Vagina (tissue), 2 donors: ENCODE results near the gene SUPT3H. TPM values are rescaled to one million over a fixed set of nuclear protein-coding genes. Genes with fewer than 3 reads are reported as not detected.

Experiments
- DNase-seq, 2 donors: peaks; one replicate each; pipeline ENCODE4 v3.0.0-alpha.2; 2017; ENCODE audit errors: extremely low spot score in 2 of 2
- H3K27ac ChIP-seq: fragments of 200-600 bp; sonication (generic); one replicate; pipeline ENCODE4 v1.5.1; 2019
- H3K27me3 ChIP-seq: fragments of 200-600 bp; sonication (generic); one replicate; pipeline ENCODE4 v1.5.1; 2019
- H3K36me3 ChIP-seq, 2 donors: fragments of 200-600 bp; sonication (generic); one replicate each; pipeline ENCODE4 v1.5.1; 2017 to 2019
- H3K4me1 ChIP-seq: fragments of 200-600 bp; sonication (generic); one replicate; pipeline ENCODE4 v1.5.1; 2019
- H3K4me3 ChIP-seq, 2 donors: fragments of 200-600 bp; sonication (generic); 1 replicate in 1 of 2; 2 replicates in 1 of 2; pipeline ENCODE4 v1.5.1; 2016 to 2019
- H3K9me3 ChIP-seq: fragments of 200-600 bp; sonication (generic); one replicate; pipeline ENCODE4 v1.5.1; 2019
- POLR2A ChIP-seq, 2 donors: fragments of 450-650 bp; IDR thresholded peaks; one replicate each; pipeline ENCODE4 v1.6.1; 2017; ENCODE audit warnings: antibody characterized with exemption in 2 of 2, mild to moderate bottlenecking in 2 of 2, moderate library complexity in 2 of 2
- POLR2AphosphoS5 ChIP-seq, 2 donors: sonication (generic); formaldehyde crosslinking; IDR thresholded peaks; one replicate each; pipeline ENCODE4 v1.9.0; 2017; ENCODE audit warnings: antibody characterized with exemption in 2 of 2, mild to moderate bottlenecking in 2 of 2, low read depth in 1 of 2; ENCODE audit not compliant: insufficient read depth in 1 of 2
- intact Hi-C: fragments of 100-400 bp; cut with DNase I; formaldehyde crosslinking; loops from one replicate; pipeline ENCODE4 v1.15.1; 2023
- total RNA-seq: library from RNA; depleted of rRNA; stranded (reverse); fragments of >200 nt; gene quantifications from one replicate; pipeline ENCODE4 v1.2.3, GENCODE V29; 2016
- TF ChIP-seq, protein P1 (sequence below), 3 experiments: fragments of 450-650 bp in 2 of 3; fragments of 200-600 bp in 1 of 3; sonication (generic) in 1 of 3; IDR thresholded peaks; one replicate each; pipeline ENCODE4 v1.5.1; 2017 to 2019; ENCODE audit warnings: antibody characterized with exemption in 3 of 3, mild to moderate bottlenecking in 2 of 3, moderate library complexity in 2 of 3

The SUPT3H gene
- total RNA-seq, 1 donor from 2014 or later = 4.2 TPM

DNA sequence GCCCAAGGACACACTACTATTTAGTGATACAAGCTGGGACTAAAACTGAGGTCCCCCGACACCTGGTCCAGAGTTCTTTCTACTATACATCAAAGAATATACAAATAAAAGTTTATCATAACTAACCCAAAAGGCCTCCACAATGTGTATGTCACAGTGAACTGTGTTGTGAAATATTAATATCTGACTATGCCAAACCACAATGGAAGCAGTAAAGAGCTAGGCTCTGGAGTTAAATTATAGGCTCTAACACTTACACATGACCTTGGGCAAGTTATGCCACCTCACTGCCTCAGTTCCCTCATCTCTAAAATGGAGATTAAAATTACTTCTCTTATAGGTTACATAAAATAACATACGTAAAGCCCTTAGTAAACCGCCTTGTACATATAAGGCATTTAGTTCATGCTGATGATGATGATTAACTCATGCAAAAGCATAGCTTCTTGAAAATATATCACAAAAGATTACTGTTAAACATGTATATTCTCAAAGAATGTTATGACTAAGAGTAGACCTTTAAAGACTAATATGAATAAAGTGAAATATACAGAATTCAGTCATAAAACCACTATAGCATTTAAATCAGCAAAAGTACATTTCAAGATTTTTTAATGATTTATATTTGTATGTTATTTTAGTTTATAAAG, 5.7 kb downstream of the SUPT3H start:
- no peak overlapping the region for H3K27ac ChIP-seq
- intact Hi-C loops = no loop called here
- no peaks in the 10 kb centered on the region for H3K36me3 ChIP-seq
- H3K4me3 ChIP-seq = no peak overlapping the region
- TF ChIP-seq, protein P1, sequence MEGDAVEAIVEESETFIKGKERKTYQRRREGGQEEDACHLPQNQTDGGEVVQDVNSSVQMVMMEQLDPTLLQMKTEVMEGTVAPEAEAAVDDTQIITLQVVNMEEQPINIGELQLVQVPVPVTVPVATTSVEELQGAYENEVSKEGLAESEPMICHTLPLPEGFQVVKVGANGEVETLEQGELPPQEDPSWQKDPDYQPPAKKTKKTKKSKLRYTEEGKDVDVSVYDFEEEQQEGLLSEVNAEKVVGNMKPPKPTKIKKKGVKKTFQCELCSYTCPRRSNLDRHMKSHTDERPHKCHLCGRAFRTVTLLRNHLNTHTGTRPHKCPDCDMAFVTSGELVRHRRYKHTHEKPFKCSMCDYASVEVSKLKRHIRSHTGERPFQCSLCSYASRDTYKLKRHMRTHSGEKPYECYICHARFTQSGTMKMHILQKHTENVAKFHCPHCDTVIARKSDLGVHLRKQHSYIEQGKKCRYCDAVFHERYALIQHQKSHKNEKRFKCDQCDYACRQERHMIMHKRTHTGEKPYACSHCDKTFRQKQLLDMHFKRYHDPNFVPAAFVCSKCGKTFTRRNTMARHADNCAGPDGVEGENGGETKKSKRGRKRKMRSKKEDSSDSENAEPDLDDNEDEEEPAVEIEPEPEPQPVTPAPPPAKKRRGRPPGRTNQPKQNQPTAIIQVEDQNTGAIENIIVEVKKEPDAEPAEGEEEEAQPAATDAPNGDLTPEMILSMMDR (IDR thresholded peaks at IDR 0.05) = no peak
- no peak for TF ChIP-seq POLR2A (IDR thresholded peaks at IDR 0.05)
- TF ChIP-seq POLR2AphosphoS5 (IDR thresholded peaks at IDR 0.05; ENCODE audit: insufficient read depth in 1 of 2, low read depth in 1 of 2) = no peak
- no peaks in the 10 kb centered on the region for H3K27me3 ChIP-seq
- H3K4me1 ChIP-seq = peaks cover 7% of the 10 kb centered on the region
- no peaks in the 10 kb centered on the region for H3K9me3 ChIP-seq
- DNase-seq = no peak

DNA sequence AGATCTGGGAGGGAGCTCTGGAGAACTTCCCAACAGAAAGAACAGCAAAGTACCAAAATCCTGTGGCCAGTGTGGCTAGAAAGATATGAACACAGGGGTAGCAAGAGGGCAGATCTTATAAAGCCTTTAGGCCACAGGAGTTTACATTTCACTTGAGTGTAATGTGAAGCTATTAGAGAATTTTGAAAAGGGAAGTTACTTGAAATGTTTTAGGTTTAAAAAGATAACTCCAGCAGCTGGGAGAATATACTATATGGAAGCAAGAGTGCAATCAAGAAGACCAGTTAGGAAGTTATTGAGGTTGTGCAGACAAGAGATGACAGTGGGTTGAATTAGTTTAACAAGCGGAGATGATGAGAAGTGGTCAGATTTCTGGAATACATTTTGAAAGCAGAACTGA, 7.9 kb downstream of the SUPT3H start:
- Histone ChIP-seq H3K4me1 (no peaks in the 10 kb centered on the region), H3K27me3 (no peaks in the 10 kb centered on the region), H3K9me3 (no peaks in the 10 kb centered on the region), H3K4me3 (no peak overlapping the region), H3K36me3 (no peaks in the 10 kb centered on the region), H3K27ac (no peak overlapping the region)
- DNase-seq = no peak
- intact Hi-C loops = no loop called here
- TF ChIP-seq POLR2AphosphoS5 (IDR thresholded peaks at IDR 0.05; ENCODE audit: insufficient read depth in 1 of 2, low read depth in 1 of 2) (no peak), POLR2A (IDR thresholded peaks at IDR 0.05) (no peak)
- TF ChIP-seq, protein P1 (IDR thresholded peaks at IDR 0.05) = no peak

DNA sequence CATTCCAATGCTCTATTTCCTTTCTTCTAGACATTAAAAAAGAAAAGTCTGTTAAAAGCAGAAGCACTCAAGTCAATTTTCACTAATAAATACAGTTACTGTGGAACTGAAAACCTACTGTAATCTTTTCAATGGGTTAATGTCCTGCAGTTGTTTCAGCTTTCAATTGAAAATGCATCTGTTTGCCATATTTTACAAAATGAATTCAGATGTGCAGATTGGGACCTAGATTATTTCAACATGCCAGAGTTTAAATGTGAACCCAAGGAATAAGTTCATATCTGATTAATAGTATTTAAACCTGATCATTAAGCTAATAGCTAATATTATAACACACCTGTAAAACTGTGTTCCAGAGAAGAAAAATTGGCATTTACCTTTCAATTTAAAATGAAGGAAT, 9.7 kb downstream of the SUPT3H start:
- Histone ChIP-seq H3K27ac (no peak overlapping the region), H3K36me3 (no peaks in the 10 kb centered on the region), H3K4me1 (no peaks in the 10 kb centered on the region), H3K27me3 (no peaks in the 10 kb centered on the region), H3K9me3 (no peaks in the 10 kb centered on the region), H3K4me3 (no peak overlapping the region)
- no peak for DNase-seq
- TF ChIP-seq POLR2A (IDR thresholded peaks at IDR 0.05) = no peak
- TF ChIP-seq POLR2AphosphoS5 (IDR thresholded peaks at IDR 0.05; ENCODE audit: insufficient read depth in 1 of 2, low read depth in 1 of 2) = no peak
- TF ChIP-seq, protein P1 (IDR thresholded peaks at IDR 0.05) = no peak
- intact Hi-C loops = no loop called here

DNA sequence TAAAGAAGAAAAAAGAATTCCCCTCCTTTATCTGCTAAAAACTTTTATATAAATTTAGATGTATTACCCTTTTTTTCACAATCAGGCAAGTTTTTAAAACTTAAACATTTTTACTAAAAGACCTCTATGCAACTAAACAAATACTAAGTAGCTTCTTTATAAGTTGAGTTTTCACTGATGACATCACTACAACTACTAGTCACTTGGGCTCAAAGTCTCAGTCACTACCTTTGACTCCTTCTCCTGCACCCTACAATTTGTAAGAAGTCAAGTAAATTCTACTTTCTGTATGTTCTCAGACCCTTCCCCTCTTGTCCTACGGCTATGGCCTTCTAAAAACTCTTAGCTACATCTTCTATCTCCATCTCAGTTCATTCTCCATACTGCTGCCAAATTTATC, 11.2 kb downstream of the SUPT3H start:
- DNase-seq = no peak
- Histone ChIP-seq H3K4me1 (no peaks in the 10 kb centered on the region), H3K36me3 (no peaks in the 10 kb centered on the region), H3K9me3 (no peaks in the 10 kb centered on the region), H3K27me3 (no peaks in the 10 kb centered on the region), H3K27ac (no peak overlapping the region), H3K4me3 (no peak overlapping the region)
- TF ChIP-seq POLR2A (IDR thresholded peaks at IDR 0.05) = no peak
- TF ChIP-seq, protein P1 (IDR thresholded peaks at IDR 0.05) = no peak
- no peak for TF ChIP-seq POLR2AphosphoS5 (IDR thresholded peaks at IDR 0.05; ENCODE audit: insufficient read depth in 1 of 2, low read depth in 1 of 2)
- intact Hi-C loops = no loop called here

DNA sequence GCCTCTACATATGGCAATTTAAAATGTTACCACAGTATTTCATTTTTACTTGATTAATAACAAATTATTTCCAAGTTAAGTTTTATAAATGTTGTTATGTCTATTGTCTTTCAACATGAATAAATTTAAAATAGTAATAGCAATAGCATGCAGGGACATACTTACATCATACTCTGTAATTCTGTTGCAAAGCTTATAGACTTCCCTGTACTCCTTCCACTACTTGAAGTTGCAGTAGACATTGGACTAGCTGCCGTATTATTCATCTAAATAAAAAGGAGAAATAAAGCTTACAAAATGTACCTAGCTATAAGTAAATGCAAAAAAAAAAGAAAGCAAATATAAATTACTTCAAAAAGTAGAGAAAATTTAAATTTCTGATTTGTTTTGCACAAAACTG, 12.7 kb downstream of the SUPT3H start:
- H3K4me1 ChIP-seq = no peaks in the 10 kb centered on the region
- no peak overlapping the region for H3K4me3 ChIP-seq
- H3K27ac ChIP-seq = no peak overlapping the region
- H3K9me3 ChIP-seq = no peaks in the 10 kb centered on the region
- no peak for DNase-seq
- TF ChIP-seq POLR2A (IDR thresholded peaks at IDR 0.05) = no peak
- TF ChIP-seq, protein P1 (IDR thresholded peaks at IDR 0.05) = no peak
- TF ChIP-seq POLR2AphosphoS5 (IDR thresholded peaks at IDR 0.05; ENCODE audit: insufficient read depth in 1 of 2, low read depth in 1 of 2) = no peak
- H3K27me3 ChIP-seq = no peaks in the 10 kb centered on the region
- intact Hi-C loops = no loop called here
- no peaks in the 10 kb centered on the region for H3K36me3 ChIP-seq
